ENCODE data around the gene FAM222A. TPM values are rescaled to one million over a fixed set of nuclear protein-coding genes. Genes with fewer than 3 reads are reported as not detected.

Gene FAM222A
- total RNA-seq, 1 experiment from 2014 or later: 0.24 TPM

- DNase-seq (ENCODE audit: low read depth): no peak
Measured at GRCh38 chr12:109737126-109737525, 23.5 kb downstream of the FAM222A start.

GRCh38 chr12:109737631-109738030, 24.0 kb downstream of the FAM222A start:
- DNase-seq (ENCODE audit: low read depth): no peak

- no peak for DNase-seq (ENCODE audit: low read depth)
Measured at GRCh38 chr12:109738209-109738608, 24.6 kb downstream of the FAM222A start.

- peak; percentile 55 for DNase-seq (ENCODE audit: low read depth)
Measured at GRCh38 chr12:109738878-109739665, 25.4 kb downstream of the FAM222A start.

GRCh38 chr12:109739747-109740693, 26.4 kb downstream of the FAM222A start:
- DNase-seq (ENCODE audit: low read depth): no peak

GRCh38 chr12:109740694-109741245, 27.1 kb downstream of the FAM222A start:
- DNase-seq (ENCODE audit: low read depth): no peak

- no peak for DNase-seq (ENCODE audit: low read depth)
Measured at GRCh38 chr12:109741286-109741969, 27.8 kb downstream of the FAM222A start.

- DNase-seq (ENCODE audit: low read depth): no peak
Measured at GRCh38 chr12:109741970-109742703, 28.5 kb downstream of the FAM222A start.

GRCh38 chr12:109743076-109743910, 29.7 kb downstream of the FAM222A start:
- DNase-seq (ENCODE audit: low read depth): no peak

- DNase-seq (ENCODE audit: low read depth): no peak
Measured at GRCh38 chr12:109744026-109744425, 30.4 kb downstream of the FAM222A start.

GRCh38 chr12:109744986-109745942, 31.6 kb downstream of the FAM222A start:
- peak; percentile 3 for DNase-seq (ENCODE audit: low read depth)

GRCh38 chr12:109752117-109753053, 38.8 kb downstream of the FAM222A start:
- DNase-seq (ENCODE audit: low read depth): no peak

- DNase-seq (ENCODE audit: low read depth): no peak
Measured at GRCh38 chr12:109753054-109753401, 39.4 kb downstream of the FAM222A start.

- DNase-seq (ENCODE audit: low read depth): no peak
Measured at GRCh38 chr12:109753959-109754358, 40.3 kb downstream of the FAM222A start.

GRCh38 chr12:109756457-109756856, 42.8 kb downstream of the FAM222A start:
- no peak for DNase-seq (ENCODE audit: low read depth)

- no peak for DNase-seq (ENCODE audit: low read depth)
Measured at GRCh38 chr12:109757671-109758265, 44.1 kb downstream of the FAM222A start.
